Peyer's patch (tissue), 4 donors: ENCODE measurements around the gene EYS. TPM values are rescaled to one million over a fixed set of nuclear protein-coding genes. Genes with fewer than 3 reads are reported as not detected.

Source experiments
- DNase-seq, 3 donors: peaks; one replicate each; pipeline ENCODE4 v3.0.0-alpha.2; 2017 to 2019
- H3K27ac ChIP-seq, 4 donors: fragments of 200-600 bp; sonication (generic); one replicate each; pipeline ENCODE4 v1.5.1; 2016 to 2019
- H3K27me3 ChIP-seq, 2 donors: fragments of 200-600 bp; sonication (generic); one replicate each; pipeline ENCODE4 v1.5.1; 2019
- H3K36me3 ChIP-seq, 3 donors: fragments of 200-600 bp; sonication (generic); one replicate each; pipeline ENCODE4 v1.5.1; 2016 to 2019
- H3K4me1 ChIP-seq, 4 donors: fragments of 200-600 bp; sonication (generic); one replicate each; pipeline ENCODE4 v1.5.1; 2016 to 2019
- H3K4me3 ChIP-seq, 4 donors: fragments of 200-600 bp; sonication (generic); 1 replicate in 3 of 4; 2 replicates in 1 of 4; pipeline ENCODE4 v1.5.1; 2016 to 2019; ENCODE audit warnings: mild to moderate bottlenecking in 1 of 4
- H3K9me3 ChIP-seq, 4 donors: fragments of 200-600 bp; sonication (generic); one replicate each; pipeline ENCODE4 v1.5.1; 2016 to 2019; ENCODE audit warnings: mild to moderate bottlenecking in 1 of 4
- CTCF ChIP-seq, 6 experiments: fragments of 450-650 bp in 4 of 6; fragments of 200-600 bp in 2 of 6; sonication (generic) in 1 of 6; IDR thresholded peaks; one replicate each; pipeline ENCODE4 v1.5.1; 2017 to 2019; ENCODE audit warnings: antibody characterized with exemption in 6 of 6, mild to moderate bottlenecking in 3 of 6, moderate library complexity in 1 of 6
- POLR2A ChIP-seq, 2 donors: fragments of 450-650 bp; IDR thresholded peaks; one replicate each; pipeline ENCODE4 v1.5.1; 2017; ENCODE audit warnings: antibody characterized with exemption in 2 of 2, mild to moderate bottlenecking in 2 of 2, moderate library complexity in 2 of 2
- total RNA-seq, 4 donors: library from RNA; depleted of rRNA; stranded (reverse); fragments of >200 nt; gene quantifications; one replicate each; pipeline ENCODE4 v1.1.0, GENCODE V29; 2016

The EYS gene
- total RNA-seq, 4 donors from 2014 or later, result 0.13 to 1.5 (median 0.35) TPM; not detected in 1

GRCh38 chr6:65229825-65230224 is 477.2 kb downstream of the EYS start:
- Histone ChIP-seq H3K4me1 (no peaks in the 10 kb centered on the region), H3K27me3 (no peaks in the 10 kb centered on the region), H3K9me3 (no peaks in the 10 kb centered on the region), H3K4me3 (no peak overlapping the region), H3K36me3 (no peaks in the 10 kb centered on the region), H3K27ac (no peak overlapping the region)
- no peak for TF ChIP-seq CTCF (IDR thresholded peaks at IDR 0.05)
- no peak for TF ChIP-seq POLR2A (IDR thresholded peaks at IDR 0.05)
- no peak for DNase-seq

- Histone ChIP-seq H3K4me3 (no peak overlapping the region), H3K27ac (no peak overlapping the region), H3K9me3 (no peaks in the 10 kb centered on the region), H3K27me3 (no peaks in the 10 kb centered on the region), H3K36me3 (no peaks in the 10 kb centered on the region), H3K4me1 (no peaks in the 10 kb centered on the region)
- TF ChIP-seq CTCF (IDR thresholded peaks at IDR 0.05), result no peak
- no peak for TF ChIP-seq POLR2A (IDR thresholded peaks at IDR 0.05)
- DNase-seq, result no peak
These were observed 485.9 kb downstream of the EYS start for GRCh38 chr6:65221153-65221552.

GRCh38 chr6:65202738-65203137 is 504.3 kb downstream of the EYS start:
- no peak overlapping the region for H3K4me3 ChIP-seq
- no peak overlapping the region for H3K27ac ChIP-seq
- no peak for TF ChIP-seq CTCF (IDR thresholded peaks at IDR 0.05)
- no peak for TF ChIP-seq POLR2A (IDR thresholded peaks at IDR 0.05)
- no peaks in the 10 kb centered on the region for H3K9me3 ChIP-seq
- no peaks in the 10 kb centered on the region for H3K27me3 ChIP-seq
- DNase-seq, result no peak
- no peaks in the 10 kb centered on the region for H3K4me1 ChIP-seq
- no peaks in the 10 kb centered on the region for H3K36me3 ChIP-seq

- H3K27me3 ChIP-seq, result no peaks in the 10 kb centered on the region
- no peaks in the 10 kb centered on the region for H3K4me1 ChIP-seq
- no peak overlapping the region for H3K27ac ChIP-seq
- no peaks in the 10 kb centered on the region for H3K36me3 ChIP-seq
- TF ChIP-seq CTCF (IDR thresholded peaks at IDR 0.05), result no peak
- TF ChIP-seq POLR2A (IDR thresholded peaks at IDR 0.05), result no peak
- H3K9me3 ChIP-seq, result no peaks in the 10 kb centered on the region
- no peak for DNase-seq
- no peak overlapping the region for H3K4me3 ChIP-seq
These were observed 507.3 kb downstream of the EYS start for GRCh38 chr6:65199683-65200082.

GRCh38 chr6:65199121-65199520 is 507.9 kb downstream of the EYS start:
- Histone ChIP-seq H3K4me3 (no peak overlapping the region), H3K27me3 (no peaks in the 10 kb centered on the region), H3K9me3 (no peaks in the 10 kb centered on the region), H3K4me1 (no peaks in the 10 kb centered on the region), H3K36me3 (no peaks in the 10 kb centered on the region), H3K27ac (no peak overlapping the region)
- no peak for TF ChIP-seq POLR2A (IDR thresholded peaks at IDR 0.05)
- TF ChIP-seq CTCF (IDR thresholded peaks at IDR 0.05), result no peak
- no peak for DNase-seq

- DNase-seq, result no peak
- Histone ChIP-seq H3K27me3 (no peaks in the 10 kb centered on the region), H3K4me3 (no peak overlapping the region), H3K36me3 (no peaks in the 10 kb centered on the region), H3K4me1 (no peaks in the 10 kb centered on the region), H3K27ac (no peak overlapping the region), H3K9me3 (no peaks in the 10 kb centered on the region)
- TF ChIP-seq CTCF (IDR thresholded peaks at IDR 0.05) (no peak), POLR2A (IDR thresholded peaks at IDR 0.05) (no peak)
These were observed 515.6 kb downstream of the EYS start for GRCh38 chr6:65191471-65191870.
